Smooth muscle cell (in vitro differentiated cells): Measurements from ENCODE around the gene ZNF469. TPM values are rescaled to one million over a fixed set of nuclear protein-coding genes. Genes with fewer than 3 reads are reported as not detected.

ENCODE experiments used
- DNase-seq: peaks from one replicate; lab custom pipeline; 2025; ENCODE audit not compliant: unreplicated experiment; lab: John Stamatoyannopoulos, UW
- H2AFZ ChIP-seq: fragments of 200-600 bp; sonication (generic); 2 replicates; pipeline ENCODE4 v1.6.0; 2016; ENCODE audit warnings: antibody characterized with exemption, low read depth, mild to moderate bottlenecking
- H3F3A ChIP-seq: fragments of 200-600 bp; sonication (generic); 2 replicates; pipeline ENCODE4 v1.6.0; 2017; ENCODE audit warnings: antibody characterized with exemption, low read depth
- H3K27ac ChIP-seq: fragments of 200-600 bp; sonication (generic); 2 replicates; pipeline ENCODE4 v1.5.1; 2016; ENCODE audit warnings: low read depth, mild to moderate bottlenecking
- H3K27me3 ChIP-seq: fragments of 200-600 bp; sonication (generic); 2 replicates; pipeline ENCODE4 v1.6.1; 2016; ENCODE audit warnings: low read depth, mild to moderate bottlenecking
- H3K36me3 ChIP-seq: fragments of 200-600 bp; sonication (generic); 2 replicates; pipeline ENCODE4 v1.5.1; 2016; ENCODE audit warnings: low read depth
- H3K4me1 ChIP-seq: fragments of 200-600 bp; sonication (generic); 2 replicates; pipeline ENCODE4 v1.5.1; 2016; ENCODE audit warnings: low read depth
- H3K4me2 ChIP-seq: fragments of 200-600 bp; sonication (generic); 2 replicates; pipeline ENCODE4 v1.6.0; 2016; ENCODE audit warnings: mild to moderate bottlenecking
- H3K4me3 ChIP-seq: fragments of 200-600 bp; sonication (generic); 2 replicates; pipeline ENCODE4 v1.5.1; 2016; ENCODE audit warnings: mild to moderate bottlenecking
- H3K79me2 ChIP-seq: fragments of 200-600 bp; sonication (generic); 2 replicates; pipeline ENCODE4 v1.6.0; 2016; ENCODE audit warnings: low read depth, mild to moderate bottlenecking
- H3K9ac ChIP-seq: fragments of 200-600 bp; sonication (generic); 2 replicates; pipeline ENCODE4 v1.6.0; 2016; ENCODE audit warnings: low read depth
- H3K9me3 ChIP-seq: fragments of 200-600 bp; sonication (generic); replicated peaks from 2 replicates; pipeline ENCODE4 v1.5.1; 2016; ENCODE audit warnings: low read depth
- H4K20me1 ChIP-seq: fragments of 200-600 bp; sonication (generic); 2 replicates; pipeline ENCODE4 v1.6.0; 2016; ENCODE audit warnings: low read depth
- WGBS: methylation state at CpG from one replicate; pipeline ENCODE4 v1.1.7; 2016; ENCODE audit warnings: low lambda C conversion rate; 5-methylcytosine and 5-hydroxymethylcytosine counted together
- polyA plus RNA-seq: library from polyadenylated mRNA; unstranded; fragments of >200 nt; fragmentation: Nextera tagmentation; extraction: Ambion mirVana; gene quantifications from 2 replicates; pipeline ENCODE4 v1.2.1, GENCODE V29; 2016
- total RNA-seq: library from RNA; depleted of rRNA; stranded (reverse); fragments of >200 nt; gene quantifications from 2 replicates; pipeline ENCODE4 v1.2.3, GENCODE V29; 2014
- TF ChIP-seq, protein P1 (sequence below): fragments of 200-600 bp; sonication (generic); IDR thresholded peaks from 2 replicates; pipeline ENCODE4 v1.5.1; 2017; ENCODE audit warnings: borderline replicate concordance, mild to moderate bottlenecking, antibody characterized with exemption; ENCODE audit not compliant: insufficient read depth, poor library complexity, severe bottlenecking

ZNF469 gene
- total and polyA plus RNA-seq, 2 experiments from 2014 or later: 5.0 to 6.2 TPM

DNA sequence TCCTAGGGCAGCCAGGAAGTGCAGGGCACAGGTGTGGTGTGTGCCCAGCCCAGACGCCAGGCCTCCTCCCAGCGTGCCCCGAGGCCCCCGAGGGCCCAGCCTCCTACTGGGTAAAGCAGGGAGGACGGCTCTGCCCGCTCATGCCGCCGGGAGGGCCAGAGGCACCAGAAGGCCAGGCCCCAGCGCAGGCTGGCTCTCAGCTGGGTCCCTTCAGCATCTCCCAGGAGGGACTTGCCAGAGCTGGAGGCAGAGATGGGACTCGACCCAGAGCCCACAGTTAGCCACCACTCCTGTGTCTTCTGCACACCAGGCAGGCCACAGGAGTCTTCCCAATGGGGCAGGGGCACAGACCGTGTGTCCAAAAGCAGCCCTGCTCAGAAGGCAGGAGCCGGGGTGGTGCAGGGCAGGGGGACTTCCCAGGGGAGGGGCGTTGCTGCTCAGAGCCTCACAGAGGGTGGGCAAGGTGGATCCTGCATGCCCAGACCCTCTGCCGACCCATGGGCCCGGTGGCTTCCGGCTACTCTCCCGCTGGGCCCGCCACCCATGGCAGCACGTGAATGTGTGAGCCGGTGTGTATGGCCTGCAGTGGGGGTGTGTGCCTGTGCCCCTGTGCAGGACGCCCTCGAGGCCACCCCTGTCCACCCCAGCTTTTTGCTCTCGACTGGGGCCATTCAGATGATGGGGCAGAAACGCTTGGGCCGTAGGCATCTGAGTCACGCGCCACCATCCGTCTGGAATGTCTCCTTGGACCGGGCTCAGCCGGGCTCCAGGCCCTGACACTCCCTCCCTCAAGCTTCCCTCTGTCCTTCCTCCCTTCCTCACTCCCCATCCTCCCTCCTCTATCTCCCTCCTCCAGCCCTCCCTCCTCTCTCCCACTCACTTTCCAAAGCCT lies 5.7 kb upstream of the ZNF469 start:
- Histone ChIP-seq H3K27ac (no peak overlapping the region), H4K20me1 (no peaks in the 10 kb centered on the region), H3F3A (peaks cover 4% of the 10 kb centered on the region), H3K79me2 (no peaks in the 10 kb centered on the region), H3K36me3 (no peaks in the 10 kb centered on the region), H3K9me3 (no peaks in the 10 kb centered on the region), H3K4me2 (no peak overlapping the region), H3K27me3 (no peaks in the 10 kb centered on the region), H3K4me1 (no peaks in the 10 kb centered on the region), H2AFZ (no peak overlapping the region), H3K9ac (no peak overlapping the region), H3K4me3 (no peak overlapping the region)
- WGBS: 94% methylated on average over 23 of the region's 30 CpGs
- DNase-seq: no peak
- TF ChIP-seq, protein P1, sequence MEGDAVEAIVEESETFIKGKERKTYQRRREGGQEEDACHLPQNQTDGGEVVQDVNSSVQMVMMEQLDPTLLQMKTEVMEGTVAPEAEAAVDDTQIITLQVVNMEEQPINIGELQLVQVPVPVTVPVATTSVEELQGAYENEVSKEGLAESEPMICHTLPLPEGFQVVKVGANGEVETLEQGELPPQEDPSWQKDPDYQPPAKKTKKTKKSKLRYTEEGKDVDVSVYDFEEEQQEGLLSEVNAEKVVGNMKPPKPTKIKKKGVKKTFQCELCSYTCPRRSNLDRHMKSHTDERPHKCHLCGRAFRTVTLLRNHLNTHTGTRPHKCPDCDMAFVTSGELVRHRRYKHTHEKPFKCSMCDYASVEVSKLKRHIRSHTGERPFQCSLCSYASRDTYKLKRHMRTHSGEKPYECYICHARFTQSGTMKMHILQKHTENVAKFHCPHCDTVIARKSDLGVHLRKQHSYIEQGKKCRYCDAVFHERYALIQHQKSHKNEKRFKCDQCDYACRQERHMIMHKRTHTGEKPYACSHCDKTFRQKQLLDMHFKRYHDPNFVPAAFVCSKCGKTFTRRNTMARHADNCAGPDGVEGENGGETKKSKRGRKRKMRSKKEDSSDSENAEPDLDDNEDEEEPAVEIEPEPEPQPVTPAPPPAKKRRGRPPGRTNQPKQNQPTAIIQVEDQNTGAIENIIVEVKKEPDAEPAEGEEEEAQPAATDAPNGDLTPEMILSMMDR: no peak

DNA sequence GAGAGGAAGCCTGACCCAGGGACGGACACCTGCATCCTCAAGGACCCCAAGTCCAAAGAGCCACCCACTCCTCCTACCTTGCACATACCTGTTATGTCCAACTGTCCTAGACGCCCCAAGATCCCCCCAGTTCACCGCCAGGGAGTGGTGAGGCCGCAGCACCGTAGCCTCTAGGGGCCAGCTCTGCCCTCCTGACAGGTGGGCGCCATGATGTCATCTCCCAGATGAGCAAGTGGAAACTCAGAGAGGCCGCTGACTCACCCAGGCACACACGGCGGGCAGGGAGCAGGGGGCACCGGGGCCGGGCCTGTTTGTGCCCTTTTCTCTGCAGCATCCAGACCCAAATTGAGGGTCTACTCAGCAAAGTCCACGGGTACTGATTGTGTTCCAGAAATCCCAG lies 4.8 kb upstream of the ZNF469 start:
- Histone ChIP-seq H3K79me2 (no peaks in the 10 kb centered on the region), H3K27ac (no peak overlapping the region), H3K4me3 (no peak overlapping the region), H3K27me3 (no peaks in the 10 kb centered on the region), H3F3A (peaks cover 4% of the 10 kb centered on the region), H2AFZ (no peak overlapping the region), H4K20me1 (no peaks in the 10 kb centered on the region), H3K9me3 (no peaks in the 10 kb centered on the region), H3K4me1 (no peaks in the 10 kb centered on the region), H3K36me3 (no peaks in the 10 kb centered on the region), H3K4me2 (no peak overlapping the region), H3K9ac (no peak overlapping the region)
- WGBS: 90% methylated on average over 12 of the region's 12 CpGs
- DNase-seq: no peak
- TF ChIP-seq, protein P1: no peak

DNA sequence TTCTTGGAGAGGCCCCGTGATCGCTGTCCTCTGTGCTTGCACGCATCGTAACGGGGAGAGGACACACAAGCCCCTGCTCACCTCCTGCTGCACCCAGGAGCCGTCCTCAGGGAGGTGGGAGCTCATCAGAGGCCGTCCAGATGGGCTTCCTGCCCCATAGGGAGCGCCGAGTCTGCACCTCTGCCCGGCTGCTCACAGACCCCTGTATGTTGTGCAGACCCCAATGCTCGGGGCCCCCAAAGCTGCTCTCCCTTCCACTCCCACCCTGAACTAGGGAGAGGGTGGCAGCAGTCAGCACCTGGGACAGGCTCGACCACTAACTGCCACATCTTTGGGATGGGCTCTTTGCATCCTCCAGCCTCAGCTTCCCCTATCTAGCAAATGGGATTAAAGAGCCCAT lies 4.4 kb upstream of the ZNF469 start:
- Histone ChIP-seq H3F3A (peaks cover 4% of the 10 kb centered on the region), H3K4me3 (no peak overlapping the region)
- WGBS: 95% methylated on average over 12 of the region's 12 CpGs

More for the DNA sequence above, 4.4 kb upstream of the ZNF469 start:
- H3K4me2 ChIP-seq: no peak overlapping the region
- no peaks in the 10 kb centered on the region for H3K9me3 ChIP-seq
- DNase-seq: no peak
- TF ChIP-seq, protein P1: no peak
- no peak overlapping the region for H3K27ac ChIP-seq
- H4K20me1 ChIP-seq: no peaks in the 10 kb centered on the region
- peaks cover 2% of the 10 kb centered on the region for H3K79me2 ChIP-seq
- no peaks in the 10 kb centered on the region for H3K4me1 ChIP-seq
- no peak overlapping the region for H2AFZ ChIP-seq
- H3K27me3 ChIP-seq: no peaks in the 10 kb centered on the region
- no peak overlapping the region for H3K9ac ChIP-seq
- H3K36me3 ChIP-seq: no peaks in the 10 kb centered on the region
